ENCODE results near the gene ERCC5. TPM values are rescaled to one million over a fixed set of nuclear protein-coding genes. Genes with fewer than 3 reads are reported as not detected.

ERCC5 gene
- total RNA-seq, 2 experiments from 2014 or later = 66.8 to 68.0 TPM

DNA sequence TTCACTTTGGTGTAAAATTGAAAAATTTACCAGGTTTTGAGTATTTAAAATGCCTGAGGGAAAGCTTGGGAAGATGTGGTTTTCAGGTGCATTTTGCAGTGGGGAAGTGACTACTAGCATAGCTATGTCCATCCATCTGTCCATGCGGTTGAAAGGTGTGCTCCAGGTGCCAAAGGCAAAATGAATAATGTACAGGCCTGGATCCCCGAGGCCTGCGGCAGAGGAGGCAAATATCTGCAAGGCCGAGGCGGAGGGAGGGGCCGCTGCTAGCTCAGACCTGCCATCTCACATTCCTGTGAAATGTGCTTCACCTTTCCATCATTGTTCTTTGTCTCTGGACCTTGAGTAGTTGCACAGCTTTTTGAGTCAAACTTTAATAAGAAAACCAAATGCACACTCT is 65.5 kb downstream of the ERCC5 start:
- Mint-ChIP-seq H3K9me3 (ENCODE audit: insufficient read depth) (no peaks in the 10 kb centered on the region), H3K36me3 (ENCODE audit: low read depth) (no peaks in the 10 kb centered on the region), H3K4me1 (ENCODE audit: low read depth) (no peaks in the 10 kb centered on the region), H3K27me3 (ENCODE audit: low read depth) (peaks cover 20% of the 10 kb centered on the region), H3K27ac (no peak overlapping the region), H3K4me3 (no peak overlapping the region)
- DNase-seq = no peak
- ChIA-PET POLR2A (no interaction called here), CTCF (interaction anchor here (1.6 to 2.2 kb wide), 2 partner anchors 15 to 41 kb away, joined by 4 read pairs; no protein-coding TSS in a partner anchor)
- no peak for ATAC-seq

DNA sequence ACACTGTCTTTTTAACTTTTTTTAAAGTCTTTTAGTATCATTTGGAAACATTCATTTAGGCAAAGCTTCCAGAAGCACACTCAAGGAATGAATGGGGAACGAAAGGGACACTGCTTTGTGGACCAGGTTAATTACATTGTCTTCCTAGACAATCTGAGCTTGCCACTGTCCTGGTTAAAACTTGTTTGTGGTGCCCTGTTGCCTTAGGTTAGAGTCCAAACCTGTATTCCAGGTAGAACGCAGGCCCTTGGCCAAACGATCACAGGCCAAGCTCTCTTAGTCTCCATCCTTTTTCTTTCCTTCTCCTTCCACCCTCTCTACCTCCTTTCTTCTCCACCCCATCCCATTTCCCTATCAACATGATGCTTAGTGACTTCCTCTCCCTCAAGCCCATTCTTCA is 66.8 kb downstream of the ERCC5 start:
- Mint-ChIP-seq H3K9me3 (ENCODE audit: insufficient read depth) (no peaks in the 10 kb centered on the region), H3K27ac (no peak overlapping the region), H3K36me3 (ENCODE audit: low read depth) (no peaks in the 10 kb centered on the region), H3K4me1 (ENCODE audit: low read depth) (no peaks in the 10 kb centered on the region), H3K4me3 (no peak overlapping the region), H3K27me3 (ENCODE audit: low read depth) (peaks cover 20% of the 10 kb centered on the region)
- POLR2A ChIA-PET = no interaction called here
- no peak for ATAC-seq
- CTCF ChIA-PET = interaction anchor here (1.6 to 2.2 kb wide), 2 partner anchors 16 to 42 kb away, joined by 4 read pairs; no protein-coding TSS in a partner anchor
- DNase-seq = no peak

DNA sequence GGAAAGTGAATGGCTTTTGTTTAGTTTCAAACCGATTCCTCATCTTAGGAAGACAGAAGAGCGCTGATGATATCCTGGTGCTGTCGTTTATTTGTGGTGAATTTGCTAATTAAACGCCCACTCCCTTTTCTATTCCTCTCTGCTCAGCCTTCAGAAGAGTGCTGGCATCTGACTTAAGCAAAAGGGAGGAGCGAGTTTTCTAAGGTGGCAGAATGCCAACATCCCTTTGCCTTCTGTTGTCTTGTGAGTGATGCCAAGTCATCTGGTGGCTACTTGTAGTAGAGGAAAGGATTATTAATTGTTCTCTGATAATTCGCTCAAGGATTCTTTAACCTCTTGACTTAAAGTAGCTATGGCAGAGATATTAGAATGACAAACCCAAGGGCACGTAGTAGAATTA is 68.1 kb downstream of the ERCC5 start:
- H3K27me3 Mint-ChIP-seq (ENCODE audit: low read depth) = peaks cover 16% of the 10 kb centered on the region
- no peaks in the 10 kb centered on the region for H3K9me3 Mint-ChIP-seq (ENCODE audit: insufficient read depth)
- ChIA-PET POLR2A (no interaction called here), CTCF (interaction anchor here (1.1 to 1.3 kb wide), 2 partner anchors 16 to 43 kb away, joined by 3 read pairs; no protein-coding TSS in a partner anchor)
- no peak overlapping the region for H3K4me3 Mint-ChIP-seq
- H3K36me3 Mint-ChIP-seq (ENCODE audit: low read depth) = no peaks in the 10 kb centered on the region
- no peaks in the 10 kb centered on the region for H3K4me1 Mint-ChIP-seq (ENCODE audit: low read depth)
- DNase-seq (no peak), ATAC-seq (no peak)
- no peak overlapping the region for H3K27ac Mint-ChIP-seq

DNA sequence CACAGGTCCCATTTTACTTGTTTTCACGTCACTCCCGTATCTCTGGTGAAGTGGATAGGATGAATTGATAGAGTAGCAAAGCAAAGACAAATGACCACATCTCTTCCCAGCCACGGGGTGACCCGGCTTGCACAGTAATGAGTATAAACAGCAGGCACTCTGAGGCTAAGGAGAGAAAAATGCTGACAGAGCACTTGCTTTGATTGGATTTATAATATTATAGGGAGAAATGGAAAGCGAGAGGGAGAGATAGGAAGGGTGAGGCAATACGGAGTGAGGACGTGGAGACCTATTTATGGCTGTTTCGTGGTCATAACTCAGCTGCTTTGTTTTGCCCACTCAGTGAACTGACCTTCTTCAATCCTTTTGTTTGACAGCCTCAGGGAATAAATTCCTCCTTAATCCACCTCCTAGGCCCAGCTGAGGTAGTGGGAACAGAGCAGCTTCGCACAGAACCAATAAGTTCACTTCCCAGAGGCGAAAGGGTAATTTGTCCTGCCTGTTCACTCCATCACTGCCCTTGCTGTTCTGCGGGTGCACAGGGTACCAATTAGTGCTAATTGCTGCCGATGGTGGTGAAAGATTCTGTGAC is 68.6 kb downstream of the ERCC5 start:
- H3K9me3 Mint-ChIP-seq (ENCODE audit: insufficient read depth) = no peaks in the 10 kb centered on the region
- H3K4me3 Mint-ChIP-seq = no peak overlapping the region
- H3K27me3 Mint-ChIP-seq (ENCODE audit: low read depth) = peaks cover 15% of the 10 kb centered on the region
- no peak for ATAC-seq
- DNase-seq = no peak
- no peaks in the 10 kb centered on the region for H3K36me3 Mint-ChIP-seq (ENCODE audit: low read depth)
- POLR2A ChIA-PET = no interaction called here
- CTCF ChIA-PET = interaction anchor here (1.3 kb wide), 1 partner anchor 44 kb away, joined by 3 read pairs; no protein-coding TSS in a partner anchor
- H3K27ac Mint-ChIP-seq = no peak overlapping the region
- no peaks in the 10 kb centered on the region for H3K4me1 Mint-ChIP-seq (ENCODE audit: low read depth)

DNA sequence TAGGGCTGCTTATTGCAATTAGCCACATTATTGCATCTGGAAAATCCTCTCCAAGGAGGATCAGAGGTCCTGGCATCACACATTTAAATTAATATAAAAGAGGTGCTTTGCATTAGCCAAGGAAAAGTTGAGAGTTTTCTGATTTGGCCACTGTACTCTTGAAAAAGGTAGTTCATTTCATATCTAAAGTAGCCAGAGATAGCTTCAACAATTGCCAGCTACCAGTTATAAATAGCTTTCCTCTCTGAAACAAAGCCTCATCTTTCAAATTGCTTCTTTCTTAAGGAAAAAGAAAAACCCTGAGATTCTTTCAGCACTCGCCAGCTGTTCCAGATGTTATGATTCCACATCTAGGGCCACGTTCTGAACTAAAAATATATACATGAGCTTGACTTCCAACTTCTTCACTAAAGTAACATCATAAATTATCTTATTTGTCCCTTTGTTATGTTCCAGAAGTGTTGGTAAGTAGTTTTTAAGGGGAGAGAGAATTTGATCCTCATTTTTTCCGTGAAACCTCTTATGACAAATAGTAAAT is 69.6 kb downstream of the ERCC5 start:
- ATAC-seq (no peak), DNase-seq (no peak)
- POLR2A ChIA-PET = no interaction called here
- no peaks in the 10 kb centered on the region for H3K9me3 Mint-ChIP-seq (ENCODE audit: insufficient read depth)
- no peaks in the 10 kb centered on the region for H3K36me3 Mint-ChIP-seq (ENCODE audit: low read depth)
- no peaks in the 10 kb centered on the region for H3K4me1 Mint-ChIP-seq (ENCODE audit: low read depth)
- no peak overlapping the region for H3K27ac Mint-ChIP-seq
- CTCF ChIA-PET = interaction anchor here (0.6 to 1.7 kb wide), 7 partner anchors 8 to 1858 kb away, joined by 3 to 12 read pairs (median 3); no protein-coding TSS in a partner anchor
- H3K4me3 Mint-ChIP-seq = no peak overlapping the region
- H3K27me3 Mint-ChIP-seq (ENCODE audit: low read depth) = peaks cover 15% of the 10 kb centered on the region

DNA sequence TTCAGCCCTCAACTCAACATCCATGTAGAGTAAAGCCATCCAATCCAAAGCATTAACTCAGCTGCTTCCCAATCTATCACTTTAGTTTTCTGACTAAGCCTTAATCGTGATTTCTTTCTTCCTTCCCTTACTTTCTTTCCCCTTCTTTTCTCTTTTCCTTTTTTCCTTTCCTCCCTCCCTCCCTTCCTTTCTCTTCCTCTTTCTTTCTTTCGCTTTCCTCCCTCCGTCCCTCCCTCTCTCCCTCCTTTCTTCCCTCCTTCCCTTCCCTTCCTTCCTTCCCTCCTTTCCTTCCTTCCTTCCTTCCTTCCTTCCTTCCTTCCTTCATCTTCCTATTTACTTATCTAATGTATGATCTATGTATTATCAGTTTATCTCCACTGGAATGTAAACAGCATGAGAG is 71.2 kb downstream of the ERCC5 start:
- Mint-ChIP-seq H3K36me3 (ENCODE audit: low read depth) (no peaks in the 10 kb centered on the region), H3K9me3 (ENCODE audit: insufficient read depth) (no peaks in the 10 kb centered on the region), H3K27me3 (ENCODE audit: low read depth) (peaks cover 15% of the 10 kb centered on the region), H3K4me1 (ENCODE audit: low read depth) (no peaks in the 10 kb centered on the region), H3K27ac (no peak overlapping the region), H3K4me3 (no peak overlapping the region)
- no peak for DNase-seq
- ChIA-PET POLR2A (no interaction called here), CTCF (interaction anchor here (1.0 to 1.4 kb wide), 2 partner anchors 10 to 21 kb away, joined by 3 to 6 read pairs; no protein-coding TSS in a partner anchor)
- no peak for ATAC-seq

DNA sequence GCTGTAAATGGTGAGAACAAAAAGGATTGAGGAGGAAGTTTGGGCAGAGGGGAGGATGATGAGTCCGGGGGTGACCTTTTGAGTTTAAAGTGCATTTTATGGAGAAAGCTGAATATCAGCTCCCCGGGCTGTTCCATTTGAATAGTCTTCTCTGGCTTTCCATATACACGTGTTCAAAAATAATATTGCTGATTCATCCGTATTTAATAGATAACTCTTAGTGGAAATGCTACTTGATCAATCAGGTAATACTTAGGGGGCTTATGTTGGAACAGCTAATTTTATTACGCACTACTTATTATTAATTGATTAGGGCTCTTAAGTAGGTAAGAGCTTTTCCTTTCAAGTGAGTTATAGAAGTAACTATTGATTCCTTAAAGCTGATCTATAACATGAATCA is 76.4 kb downstream of the ERCC5 start:
- H3K27ac Mint-ChIP-seq = no peak overlapping the region
- H3K36me3 Mint-ChIP-seq (ENCODE audit: low read depth) = no peaks in the 10 kb centered on the region
- H3K9me3 Mint-ChIP-seq (ENCODE audit: insufficient read depth) = no peaks in the 10 kb centered on the region
- DNase-seq = no peak
- H3K27me3 Mint-ChIP-seq (ENCODE audit: low read depth) = peaks cover 3% of the 10 kb centered on the region
- no peak overlapping the region for H3K4me3 Mint-ChIP-seq
- POLR2A ChIA-PET = no interaction called here
- no peaks in the 10 kb centered on the region for H3K4me1 Mint-ChIP-seq (ENCODE audit: low read depth)
- ATAC-seq = no peak
- CTCF ChIA-PET = no interaction called here

Other genes with a start within 250 kb of the ERCC5 start
- gene TPP2, start 249.0 kb upstream of the ERCC5 start, total RNA-seq = 10 to 100 TPM; 77.8 to 85.4 TPM
- not detected for gene METTL21C, start 151.0 kb upstream of the ERCC5 start, total RNA-seq
- 10 to 100 TPM; 40.1 to 43.3 TPM for gene TEX30, start 72.2 kb upstream of the ERCC5 start, total RNA-seq
- 10 to 100 TPM; 12.5 to 13.4 TPM for gene POGLUT2, start 47.1 kb upstream of the ERCC5 start, total RNA-seq
- gene BIVM, start 46.9 kb upstream of the ERCC5 start, total RNA-seq = 10 to 100 TPM; 26.9 to 27.7 TPM
- not detected for gene SLC10A2, start 220.4 kb downstream of the ERCC5 start, total RNA-seq